Subcutaneous adipose tissue (tissue), 4 donors: ENCODE measurements around the gene SFXN5. TPM values are rescaled to one million over a fixed set of nuclear protein-coding genes. Genes with fewer than 3 reads are reported as not detected.

Source experiments
- total RNA-seq, 4 donors: library from RNA; depleted of rRNA; stranded (reverse); fragments of >200 nt; gene quantifications; one replicate each; pipeline ENCODE4 v1.1.0, GENCODE V29; 2016
- TF ChIP-seq, protein P1 (sequence below): fragments of 450-650 bp; IDR thresholded peaks from one replicate; pipeline ENCODE4 v1.5.1; 2016; ENCODE audit warnings: low read depth, mild to moderate bottlenecking, control low read depth, antibody characterized with exemption, moderate library complexity

Gene SFXN5
- total RNA-seq, 4 donors from 2014 or later = 5.1 to 8.9 (median 7.6) TPM

DNA sequence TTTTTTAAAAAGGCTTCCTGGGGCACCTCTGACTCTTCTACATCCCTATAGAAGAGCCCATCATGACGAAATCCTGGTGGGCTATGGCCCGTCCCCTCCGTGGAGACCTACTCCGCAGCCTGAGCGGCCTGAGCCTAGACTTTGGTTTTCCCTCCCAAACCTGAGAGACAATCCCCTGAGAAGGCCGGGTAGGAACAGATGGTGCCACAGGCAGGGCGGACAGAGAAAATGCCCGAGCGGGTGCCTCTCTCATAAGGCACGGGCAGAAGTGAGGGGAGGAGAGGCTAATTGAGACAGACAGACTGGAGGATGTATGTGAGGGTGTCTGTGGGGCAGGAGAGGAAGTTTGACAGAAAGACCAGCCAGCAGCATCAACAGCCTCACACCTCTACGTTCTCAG, 20.2 kb upstream of the SFXN5 start:
- TF ChIP-seq, protein P1, sequence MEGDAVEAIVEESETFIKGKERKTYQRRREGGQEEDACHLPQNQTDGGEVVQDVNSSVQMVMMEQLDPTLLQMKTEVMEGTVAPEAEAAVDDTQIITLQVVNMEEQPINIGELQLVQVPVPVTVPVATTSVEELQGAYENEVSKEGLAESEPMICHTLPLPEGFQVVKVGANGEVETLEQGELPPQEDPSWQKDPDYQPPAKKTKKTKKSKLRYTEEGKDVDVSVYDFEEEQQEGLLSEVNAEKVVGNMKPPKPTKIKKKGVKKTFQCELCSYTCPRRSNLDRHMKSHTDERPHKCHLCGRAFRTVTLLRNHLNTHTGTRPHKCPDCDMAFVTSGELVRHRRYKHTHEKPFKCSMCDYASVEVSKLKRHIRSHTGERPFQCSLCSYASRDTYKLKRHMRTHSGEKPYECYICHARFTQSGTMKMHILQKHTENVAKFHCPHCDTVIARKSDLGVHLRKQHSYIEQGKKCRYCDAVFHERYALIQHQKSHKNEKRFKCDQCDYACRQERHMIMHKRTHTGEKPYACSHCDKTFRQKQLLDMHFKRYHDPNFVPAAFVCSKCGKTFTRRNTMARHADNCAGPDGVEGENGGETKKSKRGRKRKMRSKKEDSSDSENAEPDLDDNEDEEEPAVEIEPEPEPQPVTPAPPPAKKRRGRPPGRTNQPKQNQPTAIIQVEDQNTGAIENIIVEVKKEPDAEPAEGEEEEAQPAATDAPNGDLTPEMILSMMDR = no peak

DNA sequence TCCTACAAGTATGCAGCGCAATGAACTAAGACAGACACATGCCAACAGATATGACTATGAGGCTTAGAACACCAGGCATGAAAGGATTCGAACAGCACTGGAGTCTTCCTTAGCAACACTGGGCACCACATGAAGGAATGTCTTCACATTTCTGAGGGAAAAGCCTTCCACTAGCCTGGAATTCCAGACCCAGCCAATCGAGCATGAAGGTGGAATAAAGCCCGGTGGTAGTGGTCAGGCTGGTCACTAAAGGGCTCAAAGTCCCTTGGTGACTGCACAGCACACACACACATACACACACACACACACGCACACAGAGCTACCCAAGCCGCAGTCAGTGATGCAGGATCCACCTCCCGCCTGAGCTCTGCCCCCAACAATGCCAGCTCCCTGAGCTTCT, 19.7 kb upstream of the SFXN5 start:
- TF ChIP-seq, protein P1 = no peak

DNA sequence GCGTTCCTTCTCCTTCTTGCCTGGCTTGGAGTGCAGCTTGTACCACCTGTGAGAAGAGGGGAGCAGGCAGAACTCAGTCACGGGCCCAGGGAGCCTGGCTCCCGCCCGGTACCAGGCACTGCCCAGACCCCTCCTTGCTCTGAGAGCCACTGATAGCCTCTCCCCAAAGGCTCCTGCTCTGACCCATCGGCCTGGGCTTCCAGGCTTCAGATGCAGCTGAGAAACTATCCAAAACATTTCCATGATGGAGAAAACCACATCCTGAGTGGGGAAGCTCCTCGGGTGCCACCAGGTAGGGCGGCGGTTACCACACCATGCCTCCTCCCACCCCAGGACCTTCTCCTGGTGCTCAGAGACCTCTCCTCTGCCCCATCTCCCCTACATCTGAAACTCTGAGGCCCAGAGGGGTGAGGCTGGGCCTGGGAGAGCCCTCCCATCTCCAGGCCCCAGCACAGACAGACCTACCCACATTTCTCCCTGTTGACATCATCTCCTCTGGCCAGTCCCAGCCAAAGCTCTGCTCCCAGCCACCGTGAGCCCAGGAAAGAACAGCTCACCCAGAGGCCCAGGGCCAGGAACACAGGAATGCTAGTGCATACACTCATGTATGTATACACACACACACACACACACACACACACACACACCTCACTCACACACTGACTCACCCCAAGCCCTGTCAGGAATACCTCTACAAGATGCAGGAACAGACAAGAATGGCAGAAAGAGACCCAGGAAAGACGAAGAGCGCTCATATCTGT, 17.9 kb upstream of the SFXN5 start:
- TF ChIP-seq, protein P1 = no peak

DNA sequence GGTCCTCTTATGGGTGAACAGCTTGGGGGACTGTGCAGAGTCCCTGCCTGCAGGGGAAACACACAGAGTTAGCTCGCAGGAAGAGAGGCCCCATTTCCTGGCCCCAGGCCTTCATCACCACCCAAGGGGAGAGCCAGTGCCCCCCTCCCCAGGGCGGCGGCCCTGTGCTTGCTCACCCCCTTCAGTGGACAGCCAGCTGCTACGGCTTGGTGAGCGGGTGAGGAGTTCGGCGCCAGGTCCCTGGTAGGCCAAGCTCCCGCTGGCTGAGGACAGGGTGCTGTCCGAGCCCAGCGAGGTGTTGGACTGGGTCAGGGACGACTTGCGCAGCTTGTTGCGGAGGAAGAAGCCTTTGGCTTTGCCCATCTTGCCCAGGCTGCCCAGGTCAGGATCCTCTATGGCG, 17.2 kb upstream of the SFXN5 start:
- TF ChIP-seq, protein P1 = no peak

DNA sequence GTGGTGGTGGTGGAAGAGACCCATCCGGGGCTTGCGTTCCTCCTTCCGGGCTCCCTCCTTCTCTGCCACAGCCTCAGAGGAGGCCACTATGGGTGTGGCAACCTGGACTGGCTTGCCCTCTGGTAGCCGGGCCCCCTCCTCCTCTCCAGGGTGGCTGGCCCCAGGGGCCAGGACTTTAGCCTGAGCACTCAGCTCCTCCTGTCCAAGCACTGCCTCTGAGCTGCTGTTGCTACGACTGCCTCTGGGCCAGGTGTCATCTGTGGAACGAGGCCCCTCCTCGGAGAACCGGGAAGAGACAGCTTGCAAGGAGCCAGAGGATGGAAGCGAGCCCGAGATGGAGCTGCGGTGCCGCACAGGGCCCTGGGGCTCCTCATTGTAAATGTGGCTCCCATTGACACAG, 16.7 kb upstream of the SFXN5 start:
- TF ChIP-seq, protein P1 = no peak

DNA sequence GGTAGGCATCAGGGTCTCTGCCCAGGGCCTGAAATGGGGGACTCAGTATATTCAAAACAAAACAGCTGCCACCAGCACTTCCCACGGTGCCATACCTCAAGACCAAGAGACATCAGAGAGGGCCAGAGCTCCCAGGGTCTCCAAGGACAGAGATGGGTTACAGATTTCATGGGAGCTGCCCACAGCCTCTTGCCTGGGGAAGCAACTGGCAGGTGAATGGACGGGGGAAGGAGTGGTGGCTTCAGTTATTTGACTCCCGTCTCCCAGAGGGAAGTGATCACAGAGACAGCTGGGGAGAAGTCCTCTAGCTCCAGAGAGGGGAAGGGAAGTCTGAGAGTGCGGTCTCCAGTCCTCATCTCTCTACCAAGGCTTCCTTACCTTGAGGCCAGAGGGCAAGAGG, 15.8 kb upstream of the SFXN5 start:
- TF ChIP-seq, protein P1 = no peak

DNA sequence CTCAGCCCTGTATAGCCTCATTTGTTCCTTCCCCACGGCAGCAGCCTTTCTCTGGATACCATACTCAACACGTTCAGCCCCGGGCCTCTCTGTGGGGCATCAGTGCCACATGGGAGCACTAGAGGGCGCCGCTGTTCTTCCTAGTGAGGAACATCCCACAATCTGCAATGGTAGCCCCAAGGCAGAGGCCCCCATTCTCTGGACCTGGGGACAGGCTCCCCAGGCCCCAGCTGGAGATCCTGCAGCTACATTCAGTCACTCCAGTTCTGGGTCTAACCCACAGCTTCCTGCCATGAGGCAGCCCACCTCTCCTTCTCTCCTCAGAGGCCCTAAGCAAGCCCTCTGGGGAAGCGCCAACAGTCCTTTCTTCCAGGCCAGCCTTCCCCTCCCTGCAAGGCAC, 14.2 kb upstream of the SFXN5 start:
- TF ChIP-seq, protein P1 = no peak
